NCI-H2196 treated with DMSO at 0.1 percent for 48 hours (cell line): ENCODE measurements around the gene AOAH.
"Not testable (repeated sequence)": the region's sequence is repeated elsewhere in the genome, so short reads cannot be mapped to it uniquely, and the experiment has no call there.

Experiments used
- DNase-seq: peaks from one replicate; lab custom pipeline; 2025; ENCODE audit not compliant: unreplicated experiment; lab: John Stamatoyannopoulos, UW

Gene AOAH

GRCh38 chr7:36659638-36660341 lies 64.5 kb downstream of the AOAH start:
- no peak for DNase-seq

- DNase-seq, result no peak
Observed at GRCh38 chr7:36659172-36659516, 65.2 kb downstream of the AOAH start.

GRCh38 chr7:36658335-36659171 lies 65.7 kb downstream of the AOAH start:
- no peak for DNase-seq

GRCh38 chr7:36657036-36657660 lies 67.1 kb downstream of the AOAH start:
- DNase-seq, result no peak

- no peak for DNase-seq
Observed at GRCh38 chr7:36654436-36654835, 69.9 kb downstream of the AOAH start.

GRCh38 chr7:36653663-36654355 lies 70.5 kb downstream of the AOAH start:
- DNase-seq, result no peak

- no peak for DNase-seq
Observed at GRCh38 chr7:36653008-36653662, 71.2 kb downstream of the AOAH start.

- no peak for DNase-seq
Observed at GRCh38 chr7:36652431-36652830, 71.9 kb downstream of the AOAH start.

GRCh38 chr7:36651404-36651803 lies 72.9 kb downstream of the AOAH start:
- no peak for DNase-seq

- DNase-seq, result no peak
Observed at GRCh38 chr7:36650766-36651312, 73.5 kb downstream of the AOAH start.

- no peak for DNase-seq
Observed at GRCh38 chr7:36650320-36650719, 74.0 kb downstream of the AOAH start.

GRCh38 chr7:36649319-36649718 lies 75.0 kb downstream of the AOAH start:
- not testable (repeated sequence) for DNase-seq

GRCh38 chr7:36648441-36648840 lies 75.9 kb downstream of the AOAH start:
- no peak for DNase-seq

GRCh38 chr7:36644625-36645422 lies 79.5 kb downstream of the AOAH start:
- DNase-seq, result no peak

GRCh38 chr7:36642414-36642813 lies 81.9 kb downstream of the AOAH start:
- no peak for DNase-seq

- DNase-seq, result no peak
Observed at GRCh38 chr7:36642010-36642409, 82.3 kb downstream of the AOAH start.

GRCh38 chr7:36640682-36641081 lies 83.6 kb downstream of the AOAH start:
- DNase-seq, result no peak

- DNase-seq, result no peak
Observed at GRCh38 chr7:36639826-36640225, 84.5 kb downstream of the AOAH start.

- DNase-seq, result no peak
Observed at GRCh38 chr7:36638586-36639263, 85.6 kb downstream of the AOAH start.
